Measurements from ENCODE around the gene ALDH6A1. TPM values are rescaled to one million over a fixed set of nuclear protein-coding genes. Genes with fewer than 3 reads are reported as not detected.

ALDH6A1 gene
- total and polyA plus RNA-seq, 2 of the 8 experiments (the other 6 are each of a cell fraction or from before 2014, with no cell fraction given) = 12.1 to 28.7 TPM

GRCh38 chr14:74077401-74077800 is 6.9 kb downstream of the ALDH6A1 start:
- H4K91ac ChIP-seq (replicated peaks; ENCODE audit: insufficient read length, low read length) = no peak overlapping the region
- no peak overlapping the region for H3K9ac ChIP-seq (replicated peaks in 1 of 4; ENCODE audit: extremely low read depth in 1 of 4, low read depth in 3 of 4, low read length in 3 of 4)
- H2AFZ ChIP-seq (ENCODE audit: low read length) = no peak overlapping the region
- H2BK120ac ChIP-seq (replicated peaks; ENCODE audit: low read depth, low read length) = no peak overlapping the region
- no peaks in the 10 kb centered on the region for H3K23me2 ChIP-seq (ENCODE audit: low read depth, low read length)
- H3K79me1 ChIP-seq (ENCODE audit: low read depth, low read length) = no peaks in the 10 kb centered on the region
- H3K4me3 ChIP-seq (ENCODE audit: extremely low read depth in 1 of 4, insufficient read depth in 2 of 4, low read depth in 3 of 4, low read length in 4 of 4) = no peak overlapping the region
- no peak overlapping the region for H2BK15ac ChIP-seq (ENCODE audit: low read length)
- WGBS, 2 experiments (ENCODE audit: extremely low coverage in 1 of 2, insufficient coverage in 1 of 2, insufficient read length in 1 of 2, insufficient replicate concordance in 2 of 2, low coverage in 1 of 2, low lambda C conversion rate in 2 of 2, missing lambda C conversion rate in 1 of 2) = 50% methylated on average over 1 of the region's 1 CpG; no CpG with 5 or more reads in 1 of the 2 experiments
- no peak overlapping the region for H2AK5ac ChIP-seq (ENCODE audit: low read depth, low read length)
- CTCF ChIA-PET (ENCODE audit: partially characterized antibody) = interaction anchor here (0.9 to 1.1 kb wide), 2 partner anchors 14 to 17 kb away, joined by 3 read pairs; no protein-coding TSS in a partner anchor
- H3K79me2 ChIP-seq (ENCODE audit: control insufficient read depth in 1 of 2, insufficient read depth in 2 of 2, low read length in 2 of 2) = no peaks in the 10 kb centered on the region
- no peak overlapping the region for H3K27ac ChIP-seq (ENCODE audit: low read depth, low read length)
- no peak overlapping the region for H3K4ac ChIP-seq (replicated peaks; ENCODE audit: insufficient read length, low read depth, low read length)
- no peak overlapping the region for H3K23ac ChIP-seq (ENCODE audit: insufficient read length)
- POLR2A ChIA-PET (ENCODE audit: partially characterized antibody) = interaction anchor here (0.6 kb wide), 1 partner anchor 130 kb away, joined by 3 read pairs; no protein-coding TSS in a partner anchor
- H2BK12ac ChIP-seq (ENCODE audit: low read depth, low read length) = no peak overlapping the region
- DNase-seq (ENCODE audit: low read depth in 1 of 2, low spot score in 2 of 2) (no peak), FAIRE-seq (no peak)
- peaks cover 0 to 5% (median 1%) of the 10 kb centered on the region in 4 experiments; a peak in 4 of 8 replicates for H3K36me3 ChIP-seq (ENCODE audit: control insufficient read depth in 2 of 4, insufficient read depth in 4 of 4, low read length in 3 of 4)
- no peak overlapping the region for H2BK20ac ChIP-seq (ENCODE audit: low read length)
- H3K14ac ChIP-seq (ENCODE audit: insufficient read length) = no peak overlapping the region
- H3K9me3 ChIP-seq (ENCODE audit: insufficient read depth in 2 of 2, low read depth in 1 of 2, low read length in 1 of 2) = no peaks in the 10 kb centered on the region
- H3K4me2 ChIP-seq (ENCODE audit: insufficient read depth in 1 of 2, low read depth in 2 of 2, low read length in 2 of 2) = no peak overlapping the region
- no peaks in the 10 kb centered on the region for H4K20me1 ChIP-seq (replicated peaks in 1 of 2; ENCODE audit: control insufficient read depth in 1 of 2, insufficient read depth in 2 of 2, low read length in 2 of 2)
- no peaks in the 10 kb centered on the region for H3K27me3 ChIP-seq (replicated peaks in 1 of 4; ENCODE audit: control insufficient read depth in 3 of 4, extremely low read depth in 1 of 4, insufficient read depth in 3 of 4, low read length in 3 of 4)
- TF ChIP-seq TAF7 (optimal IDR thresholded peaks at IDR 0.05; ENCODE audit: borderline replicate concordance, low read depth, low read length) = no peak
- TF ChIP-seq JUND (IDR thresholded peaks at IDR 0.05; ENCODE audit: low read length) = no peak
- TF ChIP-seq SP1 (IDR thresholded peaks at IDR 0.05; ENCODE audit: low read depth, low read length) = no peak
- TF ChIP-seq FOSL1 (IDR thresholded peaks at IDR 0.05; ENCODE audit: insufficient read depth, low read depth, low read length) = no peak
- no peak for TF ChIP-seq GTF2F1 (IDR thresholded peaks at IDR 0.05; ENCODE audit: borderline replicate concordance, low read depth, low read length)
- TF ChIP-seq NRF1 (IDR thresholded peaks at IDR 0.05; ENCODE audit: low read depth, low read length) = no peak
- TF ChIP-seq POLR2A (IDR thresholded peaks at IDR 0.05; ENCODE audit: control extremely low read depth in 1 of 2, low read depth in 2 of 2, low read length in 2 of 2) = no peak
- TF ChIP-seq JUN (IDR thresholded peaks at IDR 0.05; ENCODE audit: low read depth, low read length) = no peak
- no peak for TF ChIP-seq BRCA1 (IDR thresholded peaks at IDR 0.05; ENCODE audit: low read depth, low read length)
- no peak for TF ChIP-seq BACH1 (IDR thresholded peaks at IDR 0.05; ENCODE audit: low read length)
- no peak overlapping the region for H3K56ac ChIP-seq (replicated peaks; ENCODE audit: insufficient read length, low read depth, low read length)
- no peak overlapping the region for H4K5ac ChIP-seq (ENCODE audit: insufficient read length, low read depth, low read length)
- H4K8ac ChIP-seq (ENCODE audit: extremely low read depth, insufficient read depth, low read length) = no peak overlapping the region
- no peak overlapping the region for H3K18ac ChIP-seq (ENCODE audit: extremely low read depth, low read length)
- no peaks in the 10 kb centered on the region for H3K4me1 ChIP-seq (replicated peaks in 1 of 4; ENCODE audit: control insufficient read depth in 3 of 4, insufficient read depth in 4 of 4, low read length in 3 of 4)
- no peak overlapping the region for H2BK5ac ChIP-seq (ENCODE audit: low read depth, low read length)
